Omental fat pad (tissue), 4 donors: Measurements from ENCODE around the gene CCNY. TPM values are rescaled to one million over a fixed set of nuclear protein-coding genes. Genes with fewer than 3 reads are reported as not detected.

Experiments used
- ATAC-seq: fragments of 150-250 bp; one replicate; pipeline ENCODE4 v1.9.1; 2016; ENCODE audit warnings: mild to moderate bottlenecking, moderate library complexity; ENCODE audit not compliant: low FRiP score
- DNase-seq: peaks from one replicate; pipeline ENCODE4 v3.0.0-alpha.2; 2019; ENCODE audit warnings: low spot score
- CTCF ChIP-seq, 3 donors: fragments of 450-650 bp; IDR thresholded peaks; one replicate each; pipeline ENCODE4 v1.5.1; 2016 to 2017; ENCODE audit warnings: antibody characterized with exemption in 3 of 3, mild to moderate bottlenecking in 3 of 3, moderate library complexity in 2 of 3
- total RNA-seq, 4 donors: library from RNA; depleted of rRNA; stranded (reverse); fragments of >200 nt; gene quantifications; one replicate each; pipeline ENCODE4 v1.1.0, GENCODE V29; 2016

CCNY gene
- total RNA-seq, 4 donors from 2014 or later = 38.6 to 49.5 (median 47.2) TPM

- ATAC-seq (no peak), DNase-seq (no peak)
- TF ChIP-seq CTCF (IDR thresholded peaks at IDR 0.05) = no peak
These were observed 232.2 kb downstream of the CCNY start for GRCh38 chr10:35568483-35569015.

- no peak for TF ChIP-seq CTCF (IDR thresholded peaks at IDR 0.05)
- ATAC-seq (no peak), DNase-seq (no peak)
These were observed 232.9 kb downstream of the CCNY start for GRCh38 chr10:35569111-35569707.

- TF ChIP-seq CTCF (IDR thresholded peaks at IDR 0.05) = no peak
- DNase-seq = no peak
These were observed 233.5 kb downstream of the CCNY start for GRCh38 chr10:35569836-35570235.

GRCh38 chr10:35570397-35570796 lies 234.1 kb downstream of the CCNY start:
- no peak for DNase-seq
- no peak for ATAC-seq
- no peak for TF ChIP-seq CTCF (IDR thresholded peaks at IDR 0.05)

More at GRCh38 chr10:35569836-35570235, 233.5 kb downstream of the CCNY start:
- ATAC-seq = no peak

- DNase-seq = no peak
- TF ChIP-seq CTCF (IDR thresholded peaks at IDR 0.05) = no peak
- no peak for ATAC-seq
These were observed 236.3 kb downstream of the CCNY start for GRCh38 chr10:35572583-35572982.

GRCh38 chr10:35573796-35574195 lies 237.5 kb downstream of the CCNY start:
- ATAC-seq (no peak), DNase-seq (no peak)
- no peak for TF ChIP-seq CTCF (IDR thresholded peaks at IDR 0.05)

- DNase-seq = no peak
- no peak for TF ChIP-seq CTCF (IDR thresholded peaks at IDR 0.05)
- ATAC-seq = no peak
These were observed 238.6 kb downstream of the CCNY start for GRCh38 chr10:35574924-35575352.
